Neural cell (in vitro differentiated cells): Measurements from ENCODE around the gene THG1L. TPM values are rescaled to one million over a fixed set of nuclear protein-coding genes. Genes with fewer than 3 reads are reported as not detected.
"Not testable (repeated sequence)": the region's sequence is repeated elsewhere in the genome, so short reads cannot be mapped to it uniquely, and the experiment has no call there.

Source experiments
- H2AFZ ChIP-seq: fragments of 200-600, 300-800 bp; sonication (generic), shearing (Covaris generic); 2 replicates; pipeline ENCODE4 v1.6.0; 2014; ENCODE audit warnings: low read depth, mild to moderate bottlenecking, antibody characterized with exemption, low read length, moderate library complexity
- H3F3A ChIP-seq: fragments of 200-600 bp; shearing (Covaris generic); 2 replicates; pipeline ENCODE4 v1.6.1; 2016; ENCODE audit warnings: mild to moderate bottlenecking, moderate library complexity, mixed read lengths, antibody characterized with exemption, low read length; ENCODE audit not compliant: insufficient read depth, poor library complexity, severe bottlenecking
- H3K27ac ChIP-seq: fragments of 200-600, 300-800 bp; sonication (generic), shearing (Covaris generic); 2 replicates; pipeline ENCODE4 v1.5.1; 2014; ENCODE audit warnings: mild to moderate bottlenecking, low read length, moderate library complexity
- H3K27me3 ChIP-seq: fragments of 300-800, 200-600 bp; sonication (generic), shearing (Covaris generic); 2 replicates; pipeline ENCODE4 v1.6.0; 2014; ENCODE audit warnings: mild to moderate bottlenecking, low read depth, low read length, moderate library complexity; ENCODE audit not compliant: insufficient read depth
- H3K36me3 ChIP-seq: fragments of 300-800, 200-600 bp; sonication (generic), shearing (Covaris generic); 2 replicates; pipeline ENCODE4 v1.5.1; 2014; ENCODE audit warnings: mild to moderate bottlenecking, antibody characterized with exemption, low read length, moderate library complexity; ENCODE audit not compliant: insufficient read depth
- H3K4me2 ChIP-seq: fragments of 300-800, 200-600 bp; sonication (generic), shearing (Covaris generic); 2 replicates; pipeline ENCODE4 v1.6.0; 2014; ENCODE audit warnings: mild to moderate bottlenecking, low read length
- H3K4me3 ChIP-seq: fragments of 300-800, 200-600 bp; sonication (generic), shearing (Covaris generic); 2 replicates; pipeline ENCODE4 v1.5.1; 2014; ENCODE audit warnings: mild to moderate bottlenecking, low read length, moderate library complexity
- H3K79me2 ChIP-seq: fragments of 200-600 bp; shearing (Covaris generic); replicated peaks from 2 replicates; pipeline ENCODE4 v1.6.0; 2014; ENCODE audit warnings: mild to moderate bottlenecking, low read length, moderate library complexity; ENCODE audit not compliant: insufficient read depth
- H3K9ac ChIP-seq: fragments of 300-800, 200-600 bp; sonication (generic), shearing (Covaris generic); 2 replicates; pipeline ENCODE4 v1.6.1; 2016; ENCODE audit warnings: mild to moderate bottlenecking, low read length, mixed read lengths
- H3K9me2 ChIP-seq: fragments of 200-600 bp; shearing (Covaris generic); 2 replicates; pipeline ENCODE4 v1.6.1; 2016; ENCODE audit warnings: mild to moderate bottlenecking, low read length, mixed read lengths; ENCODE audit not compliant: insufficient read depth
- H3K9me3 ChIP-seq: fragments of 200-600, 300-800 bp; sonication (generic), shearing (Covaris generic); 2 replicates; pipeline ENCODE4 v1.6.1; 2016; ENCODE audit warnings: mild to moderate bottlenecking, mixed run types, low read length, moderate library complexity, mixed read lengths
- H4K20me1 ChIP-seq: fragments of 200-600 bp; shearing (Covaris generic); 2 replicates; pipeline ENCODE4 v1.6.1; 2016; ENCODE audit warnings: mild to moderate bottlenecking, mixed run types; ENCODE audit not compliant: insufficient read depth
- EP300 ChIP-seq: fragments of 450-650 bp; conservative IDR thresholded peaks from 2 replicates; pipeline ENCODE4 v1.6.1; 2014; ENCODE audit warnings: antibody characterized with exemption, mild to moderate bottlenecking, moderate library complexity; ENCODE audit not compliant: poor library complexity, severe bottlenecking
- EZH2 ChIP-seq: fragments of 200-600, 300-800 bp; shearing (Covaris generic), sonication (generic); IDR thresholded peaks from 2 replicates; pipeline ENCODE4 v1.6.1; 2014; ENCODE audit warnings: antibody characterized with exemption, low read length, borderline replicate concordance, mild to moderate bottlenecking; ENCODE audit not compliant: insufficient read depth, poor library complexity, severe bottlenecking
- MXI1 ChIP-seq: fragments of 450-650 bp; conservative IDR thresholded peaks from 2 replicates; pipeline ENCODE4 v1.6.1; 2014; ENCODE audit warnings: antibody characterized with exemption, mild to moderate bottlenecking; ENCODE audit not compliant: poor library complexity, severe bottlenecking
- POLR2AphosphoS5 ChIP-seq: IDR thresholded peaks from 2 replicates; pipeline ENCODE4 v1.6.1; 2012
- RAD21 ChIP-seq: fragments of 450-650 bp; conservative IDR thresholded peaks from 2 replicates; pipeline ENCODE4 v1.6.1; 2014; ENCODE audit warnings: antibody characterized with exemption, mild to moderate bottlenecking, moderate library complexity
- REST ChIP-seq: IDR thresholded peaks from 2 replicates; pipeline ENCODE4 v1.6.1; 2012; ENCODE audit warnings: borderline replicate concordance
- SMC3 ChIP-seq: fragments of 450-650 bp; conservative IDR thresholded peaks from 2 replicates; pipeline ENCODE4 v1.6.1; 2014; ENCODE audit warnings: antibody characterized with exemption, mild to moderate bottlenecking, moderate library complexity; ENCODE audit not compliant: poor library complexity
- TAF1 ChIP-seq: IDR thresholded peaks from 2 replicates; pipeline ENCODE4 v1.6.1; 2012; ENCODE audit warnings: low read depth
- polyA plus RNA-seq: library from polyadenylated mRNA; depleted of rRNA; stranded (reverse); fragments of >200 nt; gene quantifications from 2 replicates; pipeline ENCODE4 v1.2.3, GENCODE V29; 2014
- TF ChIP-seq, protein P1 (sequence below): fragments of 450-650 bp; IDR thresholded peaks from 2 replicates; pipeline ENCODE4 v1.5.1; 2014; ENCODE audit warnings: antibody characterized with exemption, mild to moderate bottlenecking, moderate library complexity; ENCODE audit not compliant: poor library complexity, severe bottlenecking

Gene THG1L
- polyA plus RNA-seq, 1 donor from 2014 or later = 11.9 TPM

DNA sequence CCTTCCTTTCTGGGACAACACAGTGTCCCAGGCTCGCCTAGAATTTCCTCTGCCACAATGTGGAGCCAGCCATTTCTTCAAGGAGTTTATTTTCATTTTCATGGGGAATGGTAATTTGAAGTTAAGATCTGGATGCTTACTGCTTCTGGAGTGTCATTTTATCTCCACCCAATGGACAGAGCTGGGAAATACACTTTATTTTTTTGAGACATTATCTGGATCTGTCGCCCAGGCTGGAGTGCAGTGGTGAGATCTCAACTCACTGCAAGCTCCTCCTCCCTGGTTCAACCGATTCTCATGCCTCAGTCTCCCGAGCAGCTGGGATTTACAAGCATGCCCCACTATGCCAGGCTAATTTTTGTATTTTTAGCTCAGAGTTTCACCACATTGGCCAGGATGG, 12.7 kb upstream of the THG1L start:
- Histone ChIP-seq H3K9ac (no peak overlapping the region), H2AFZ (no peak overlapping the region), H3K4me3 (no peak overlapping the region), H3F3A (no peaks in the 10 kb centered on the region), H4K20me1 (no peaks in the 10 kb centered on the region), H3K27ac (no peak overlapping the region), H3K9me3 (no peaks in the 10 kb centered on the region), H3K9me2 (no peaks in the 10 kb centered on the region), H3K79me2 (no peaks in the 10 kb centered on the region), H3K36me3 (no peaks in the 10 kb centered on the region), H3K4me2 (no peak overlapping the region), H3K27me3 (no peaks in the 10 kb centered on the region)
- TF ChIP-seq, protein P1, sequence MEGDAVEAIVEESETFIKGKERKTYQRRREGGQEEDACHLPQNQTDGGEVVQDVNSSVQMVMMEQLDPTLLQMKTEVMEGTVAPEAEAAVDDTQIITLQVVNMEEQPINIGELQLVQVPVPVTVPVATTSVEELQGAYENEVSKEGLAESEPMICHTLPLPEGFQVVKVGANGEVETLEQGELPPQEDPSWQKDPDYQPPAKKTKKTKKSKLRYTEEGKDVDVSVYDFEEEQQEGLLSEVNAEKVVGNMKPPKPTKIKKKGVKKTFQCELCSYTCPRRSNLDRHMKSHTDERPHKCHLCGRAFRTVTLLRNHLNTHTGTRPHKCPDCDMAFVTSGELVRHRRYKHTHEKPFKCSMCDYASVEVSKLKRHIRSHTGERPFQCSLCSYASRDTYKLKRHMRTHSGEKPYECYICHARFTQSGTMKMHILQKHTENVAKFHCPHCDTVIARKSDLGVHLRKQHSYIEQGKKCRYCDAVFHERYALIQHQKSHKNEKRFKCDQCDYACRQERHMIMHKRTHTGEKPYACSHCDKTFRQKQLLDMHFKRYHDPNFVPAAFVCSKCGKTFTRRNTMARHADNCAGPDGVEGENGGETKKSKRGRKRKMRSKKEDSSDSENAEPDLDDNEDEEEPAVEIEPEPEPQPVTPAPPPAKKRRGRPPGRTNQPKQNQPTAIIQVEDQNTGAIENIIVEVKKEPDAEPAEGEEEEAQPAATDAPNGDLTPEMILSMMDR = peak; percentile 86
- no peak for TF ChIP-seq POLR2AphosphoS5
- TF ChIP-seq RAD21 = peak; percentile 87
- peak; percentile 88 for TF ChIP-seq SMC3

GRCh38 chr5:157719245-157719644, 12.0 kb upstream of the THG1L start:
- H3K4me2 ChIP-seq = no peak overlapping the region
- no peaks in the 10 kb centered on the region for H4K20me1 ChIP-seq
- H3K9me3 ChIP-seq = no peaks in the 10 kb centered on the region
- no peaks in the 10 kb centered on the region for H3K27me3 ChIP-seq
- no peak overlapping the region for H3K4me3 ChIP-seq
- no peak overlapping the region for H3K27ac ChIP-seq
- no peak overlapping the region for H2AFZ ChIP-seq
- H3K9ac ChIP-seq = no peak overlapping the region
- no peak for TF ChIP-seq EZH2
- TF ChIP-seq, protein P1 = no peak
- TF ChIP-seq POLR2AphosphoS5 = no peak
- no peak for TF ChIP-seq SMC3
- no peak for TF ChIP-seq TAF1
- no peak for TF ChIP-seq RAD21
- H3F3A ChIP-seq = no peaks in the 10 kb centered on the region
- H3K79me2 ChIP-seq = no peaks in the 10 kb centered on the region
- no peaks in the 10 kb centered on the region for H3K36me3 ChIP-seq
- H3K9me2 ChIP-seq = no peaks in the 10 kb centered on the region

DNA sequence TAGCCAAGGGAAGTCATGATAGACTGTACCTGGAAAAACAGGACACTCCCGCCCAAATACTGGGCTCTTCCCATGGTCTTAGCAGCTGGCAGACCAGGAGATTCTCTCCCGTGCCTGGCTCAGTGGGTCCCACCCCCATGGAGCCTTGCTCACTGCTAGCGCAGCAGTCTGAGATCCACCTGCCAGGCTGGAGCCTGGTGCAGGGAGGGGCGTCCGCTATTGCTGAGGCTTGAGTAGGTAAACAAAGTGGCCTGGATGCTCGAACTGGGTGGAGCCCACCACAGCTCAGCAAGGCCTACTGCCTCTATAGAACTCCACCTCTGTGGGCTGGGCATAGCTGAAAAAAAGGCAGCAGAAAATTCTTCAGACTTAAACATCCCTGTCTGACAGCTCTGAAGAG, 10.1 kb upstream of the THG1L start:
- H4K20me1 ChIP-seq = no peaks in the 10 kb centered on the region
- H3F3A ChIP-seq = no peaks in the 10 kb centered on the region
- no peaks in the 10 kb centered on the region for H3K79me2 ChIP-seq
- no peaks in the 10 kb centered on the region for H3K9me2 ChIP-seq
- H3K27me3 ChIP-seq = no peaks in the 10 kb centered on the region
- H3K27ac ChIP-seq = no peak overlapping the region
- no peak for TF ChIP-seq EZH2
- no peak for TF ChIP-seq EP300
- no peak for TF ChIP-seq RAD21
- TF ChIP-seq TAF1 = no peak
- TF ChIP-seq, protein P1 = no peak
- no peak for TF ChIP-seq REST
- TF ChIP-seq MXI1 = no peak
- no peak for TF ChIP-seq SMC3
- TF ChIP-seq POLR2AphosphoS5 = no peak
- no peak overlapping the region for H3K4me2 ChIP-seq
- H2AFZ ChIP-seq = no peak overlapping the region
- H3K4me3 ChIP-seq = no peak overlapping the region
- no peak overlapping the region for H3K9ac ChIP-seq
- H3K36me3 ChIP-seq = no peaks in the 10 kb centered on the region
- H3K9me3 ChIP-seq = no peaks in the 10 kb centered on the region

- H3K36me3 ChIP-seq, H4K20me1 ChIP-seq, H3K27me3 ChIP-seq, H2AFZ ChIP-seq, H3K9me3 ChIP-seq, H3F3A ChIP-seq, H3K27ac ChIP-seq, H3K79me2 ChIP-seq, H3K9me2 ChIP-seq, H3K4me2 ChIP-seq, H3K9ac ChIP-seq, H3K4me3 ChIP-seq: not testable (repeated sequence)
These were observed 8.3 kb upstream of the THG1L start for GRCh38 chr5:157722895-157723294.
